ENCODE measurements around the gene SIK3. TPM values are rescaled to one million over a fixed set of nuclear protein-coding genes. Genes with fewer than 3 reads are reported as not detected.

The SIK3 gene
- total RNA-seq, 1 experiment from 2014 or later = 33.3 TPM

- TF ChIP-seq, protein P1, sequence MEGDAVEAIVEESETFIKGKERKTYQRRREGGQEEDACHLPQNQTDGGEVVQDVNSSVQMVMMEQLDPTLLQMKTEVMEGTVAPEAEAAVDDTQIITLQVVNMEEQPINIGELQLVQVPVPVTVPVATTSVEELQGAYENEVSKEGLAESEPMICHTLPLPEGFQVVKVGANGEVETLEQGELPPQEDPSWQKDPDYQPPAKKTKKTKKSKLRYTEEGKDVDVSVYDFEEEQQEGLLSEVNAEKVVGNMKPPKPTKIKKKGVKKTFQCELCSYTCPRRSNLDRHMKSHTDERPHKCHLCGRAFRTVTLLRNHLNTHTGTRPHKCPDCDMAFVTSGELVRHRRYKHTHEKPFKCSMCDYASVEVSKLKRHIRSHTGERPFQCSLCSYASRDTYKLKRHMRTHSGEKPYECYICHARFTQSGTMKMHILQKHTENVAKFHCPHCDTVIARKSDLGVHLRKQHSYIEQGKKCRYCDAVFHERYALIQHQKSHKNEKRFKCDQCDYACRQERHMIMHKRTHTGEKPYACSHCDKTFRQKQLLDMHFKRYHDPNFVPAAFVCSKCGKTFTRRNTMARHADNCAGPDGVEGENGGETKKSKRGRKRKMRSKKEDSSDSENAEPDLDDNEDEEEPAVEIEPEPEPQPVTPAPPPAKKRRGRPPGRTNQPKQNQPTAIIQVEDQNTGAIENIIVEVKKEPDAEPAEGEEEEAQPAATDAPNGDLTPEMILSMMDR (IDR thresholded peaks at IDR 0.05; ENCODE audit: unreplicated experiment) = no peak
- Mint-ChIP-seq H3K27me3 (ENCODE audit: insufficient read depth, unreplicated experiment) (no peaks in the 10 kb centered on the region), H3K36me3 (ENCODE audit: insufficient read depth, unreplicated experiment) (peaks cover 7% of the 10 kb centered on the region), H3K4me1 (ENCODE audit: insufficient read depth, unreplicated experiment) (peaks cover 7% of the 10 kb centered on the region), H3K9me3 (ENCODE audit: unreplicated experiment) (no peaks in the 10 kb centered on the region), H3K27ac (ENCODE audit: low read depth, unreplicated experiment) (no peak overlapping the region), H3K4me3 (ENCODE audit: unreplicated experiment) (no peak overlapping the region)
- intact Hi-C loops (cut with micrococcal nuclease) = no loop called here
- POLR2A ChIA-PET = interaction anchor here (0.6 to 1.6 kb wide), 6 partner anchors 9 to 92 kb away, joined by 3 to 7 read pairs (median 4); no protein-coding TSS in a partner anchor
- CTCF ChIA-PET = interaction anchor here (0.7 to 1.0 kb wide), 2 partner anchors 95 kb away, joined by 3 to 4 read pairs; partner anchors contain the start of gene SIK3
- no peak for DNase-seq (ENCODE audit: unreplicated experiment)
- BruUV-seq (replicated peaks) = no TSS peak
Measured at GRCh38 chr11:117002639-117003299, 95.5 kb downstream of the SIK3 start.

DNA sequence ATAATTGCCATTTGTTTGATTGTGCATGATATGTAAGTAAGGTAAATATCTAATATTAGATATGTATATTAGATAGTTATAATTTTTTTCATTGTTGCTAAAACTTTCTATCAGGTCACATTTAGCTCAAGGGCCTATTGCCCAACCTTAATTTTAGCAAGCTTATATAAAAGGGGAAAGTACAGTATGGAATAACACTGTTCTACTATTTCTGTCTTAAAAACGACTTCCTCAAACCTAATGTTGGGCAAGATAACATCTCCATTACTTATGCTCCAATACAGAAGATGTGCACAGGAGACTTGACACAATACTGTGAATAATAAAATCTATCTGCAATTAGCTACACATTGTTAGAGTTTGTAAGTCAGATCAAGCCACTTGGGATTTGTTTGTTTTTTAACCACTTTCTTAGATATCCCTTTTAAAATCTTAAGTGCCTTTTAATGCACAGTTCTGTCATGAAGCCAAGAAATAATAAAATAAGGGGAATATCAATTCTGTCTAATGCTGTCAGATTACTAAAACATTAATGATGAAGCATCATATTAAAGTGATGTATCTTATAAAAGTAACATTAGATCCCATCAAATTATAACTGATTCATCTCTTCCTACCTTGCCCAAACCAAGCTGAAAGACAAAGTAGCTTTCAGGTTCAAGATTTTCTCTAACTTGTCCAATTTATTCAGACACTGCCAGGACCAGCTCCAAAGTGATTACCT lies 98.1 kb downstream of the SIK3 start:
- Mint-ChIP-seq H3K4me3 (ENCODE audit: unreplicated experiment) (no peak overlapping the region), H3K27me3 (ENCODE audit: insufficient read depth, unreplicated experiment) (no peaks in the 10 kb centered on the region), H3K27ac (ENCODE audit: low read depth, unreplicated experiment) (no peak overlapping the region), H3K36me3 (ENCODE audit: insufficient read depth, unreplicated experiment) (peaks cover 7% of the 10 kb centered on the region), H3K9me3 (ENCODE audit: unreplicated experiment) (no peaks in the 10 kb centered on the region), H3K4me1 (ENCODE audit: insufficient read depth, unreplicated experiment) (peaks cover 7% of the 10 kb centered on the region)
- ChIA-PET CTCF (interaction anchor here (0.5 to 1.2 kb wide), 3 partner anchors 11 to 115 kb away, joined by 3 read pairs; no protein-coding TSS in a partner anchor), POLR2A (interaction anchor here (1.3 to 1.4 kb wide), 2 partner anchors 11 to 16 kb away, joined by 5 read pairs; no protein-coding TSS in a partner anchor)
- TF ChIP-seq, protein P1 (IDR thresholded peaks at IDR 0.05; ENCODE audit: unreplicated experiment) = no peak
- intact Hi-C loops (cut with micrococcal nuclease) = no loop called here
- DNase-seq (ENCODE audit: unreplicated experiment) = no peak
- no TSS peak for BruUV-seq (replicated peaks)

DNA sequence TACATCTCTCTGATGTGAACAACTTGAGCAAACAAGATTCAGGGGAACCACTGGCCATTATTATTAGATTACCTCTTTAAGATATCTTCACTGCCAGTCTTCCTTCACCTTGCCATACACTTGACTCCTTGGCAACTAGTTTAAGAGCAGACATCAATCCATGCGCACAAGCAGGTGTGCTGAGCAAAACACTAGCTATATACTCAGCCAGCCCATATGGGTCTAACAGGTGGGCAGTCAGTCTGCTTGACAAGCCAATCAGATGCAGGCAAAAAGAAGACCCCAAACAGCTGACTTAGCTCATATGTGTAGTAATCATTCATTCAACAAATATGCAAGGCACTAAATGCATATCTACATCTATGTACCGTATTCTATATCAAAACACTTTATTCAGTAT lies 101.2 kb downstream of the SIK3 start:
- Mint-ChIP-seq H3K4me1 (ENCODE audit: insufficient read depth, unreplicated experiment) (peaks cover 7% of the 10 kb centered on the region), H3K36me3 (ENCODE audit: insufficient read depth, unreplicated experiment) (peaks cover 7% of the 10 kb centered on the region), H3K27ac (ENCODE audit: low read depth, unreplicated experiment) (no peak overlapping the region), H3K4me3 (ENCODE audit: unreplicated experiment) (no peak overlapping the region), H3K9me3 (ENCODE audit: unreplicated experiment) (no peaks in the 10 kb centered on the region), H3K27me3 (ENCODE audit: insufficient read depth, unreplicated experiment) (no peaks in the 10 kb centered on the region)
- intact Hi-C loops (cut with micrococcal nuclease) = no loop called here
- CTCF ChIA-PET = interaction anchor here (1.1 kb wide), 1 partner anchor 12 kb away, joined by 5 read pairs; no protein-coding TSS in a partner anchor
- BruUV-seq (replicated peaks) = no TSS peak
- DNase-seq (ENCODE audit: unreplicated experiment) = no peak
- POLR2A ChIA-PET = interaction anchor here (0.9 kb wide), 1 partner anchor 10 kb away, joined by 3 read pairs; no protein-coding TSS in a partner anchor
- TF ChIP-seq, protein P1 (IDR thresholded peaks at IDR 0.05; ENCODE audit: unreplicated experiment) = no peak

DNA sequence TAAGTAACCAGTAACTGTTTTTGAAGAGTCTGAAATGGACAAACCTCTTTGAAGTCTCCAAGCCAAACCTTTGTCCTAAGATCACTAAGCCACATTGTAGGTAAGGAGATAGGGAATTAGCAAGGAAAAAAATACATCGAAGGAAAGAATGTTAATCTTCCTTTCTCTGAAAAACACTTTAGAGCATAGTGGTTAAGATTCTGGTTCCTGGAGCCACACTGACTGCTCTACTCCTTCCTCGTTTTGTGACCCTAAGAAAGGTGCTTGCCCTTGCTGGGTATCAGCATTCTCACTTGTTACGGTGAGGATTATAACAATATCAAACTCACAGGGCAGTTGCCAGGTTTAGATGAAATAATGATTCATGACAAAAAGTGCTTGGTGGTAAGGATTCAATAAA lies 104.0 kb downstream of the SIK3 start:
- intact Hi-C loops (cut with micrococcal nuclease) = no loop called here
- Mint-ChIP-seq H3K27me3 (ENCODE audit: insufficient read depth, unreplicated experiment) (no peaks in the 10 kb centered on the region), H3K36me3 (ENCODE audit: insufficient read depth, unreplicated experiment) (peaks cover 6% of the 10 kb centered on the region), H3K9me3 (ENCODE audit: unreplicated experiment) (no peaks in the 10 kb centered on the region), H3K4me3 (ENCODE audit: unreplicated experiment) (no peak overlapping the region), H3K27ac (ENCODE audit: low read depth, unreplicated experiment) (no peak overlapping the region), H3K4me1 (ENCODE audit: insufficient read depth, unreplicated experiment) (peaks cover 16% of the 10 kb centered on the region)
- DNase-seq (ENCODE audit: unreplicated experiment) = no peak
- BruUV-seq (replicated peaks) = no TSS peak
- TF ChIP-seq, protein P1 (IDR thresholded peaks at IDR 0.05; ENCODE audit: unreplicated experiment) = no peak
- POLR2A ChIA-PET = interaction anchor here (0.6 to 2.6 kb wide), 4 partner anchors 8 to 83 kb away, joined by 3 to 13 read pairs (median 3); no protein-coding TSS in a partner anchor
- CTCF ChIA-PET = no interaction called here
